GM21515 (cell line): ENCODE measurements around the gene BPIFB3.
"Not testable (repeated sequence)": the region's sequence is repeated elsewhere in the genome, so short reads cannot be mapped to it uniquely, and the experiment has no call there.

Experiments
- ATAC-seq: cut with Tn5 transposase; IDR thresholded peaks from one replicate; pipeline ENCODE4 v1.9.1; 2021; ENCODE audit not compliant: unreplicated experiment

Gene BPIFB3

DNA sequence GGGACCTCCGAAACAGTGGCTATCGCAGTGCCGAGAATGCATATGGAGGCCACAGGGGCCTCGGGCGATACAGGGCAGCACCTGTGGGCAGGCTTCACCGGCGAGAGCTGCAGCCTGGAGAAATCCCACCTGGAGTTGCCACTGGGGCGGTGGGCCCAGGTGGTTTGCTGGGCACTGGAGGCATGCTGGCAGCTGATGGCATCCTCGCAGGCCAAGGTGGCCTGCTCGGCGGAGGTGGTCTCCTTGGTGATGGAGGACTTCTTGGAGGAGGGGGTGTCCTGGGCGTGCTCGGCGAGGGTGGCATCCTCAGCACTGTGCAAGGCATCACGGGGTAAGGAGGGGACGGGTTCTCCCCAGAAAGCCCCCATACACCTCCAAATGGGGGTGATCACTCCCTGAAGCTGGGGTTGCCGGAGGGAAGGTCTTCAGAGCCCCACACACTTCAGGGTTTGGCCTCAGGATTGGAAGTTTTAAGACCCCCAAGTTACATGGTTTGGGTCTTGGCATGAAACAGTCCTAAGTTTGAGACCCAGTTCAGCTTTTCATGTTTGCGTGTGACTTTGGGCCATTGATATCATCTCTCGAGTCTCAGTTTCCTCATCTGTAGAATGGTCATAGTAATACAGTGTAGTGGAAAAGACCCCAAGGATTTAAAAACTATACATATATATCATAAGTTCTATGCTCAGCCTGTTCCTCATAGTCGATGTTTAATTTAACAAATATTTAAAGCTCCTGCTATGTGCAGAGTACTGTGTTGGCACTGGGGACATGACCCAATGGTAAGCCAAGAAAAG, 30.0 kb downstream of the BPIFB3 start:
- ATAC-seq = no peak

DNA sequence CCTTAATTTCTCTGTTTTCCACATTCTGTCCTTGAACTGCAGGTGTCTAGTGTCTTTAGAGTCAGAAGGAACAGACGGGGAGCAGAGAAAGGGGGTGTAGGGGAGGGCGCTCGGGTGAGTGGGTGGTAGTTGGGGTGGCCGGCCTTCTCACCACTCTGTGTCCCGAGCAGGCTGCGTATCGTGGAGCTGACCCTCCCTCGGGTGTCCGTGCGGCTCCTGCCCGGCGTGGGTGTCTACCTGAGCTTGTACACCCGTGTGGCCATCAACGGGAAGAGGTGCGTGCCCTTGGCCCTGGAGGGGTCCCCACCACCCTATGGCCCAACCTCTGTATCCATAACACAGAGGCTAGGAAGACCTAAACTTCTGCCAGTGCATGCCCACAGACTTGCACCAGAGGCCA, 31.0 kb downstream of the BPIFB3 start:
- no peak for ATAC-seq

DNA sequence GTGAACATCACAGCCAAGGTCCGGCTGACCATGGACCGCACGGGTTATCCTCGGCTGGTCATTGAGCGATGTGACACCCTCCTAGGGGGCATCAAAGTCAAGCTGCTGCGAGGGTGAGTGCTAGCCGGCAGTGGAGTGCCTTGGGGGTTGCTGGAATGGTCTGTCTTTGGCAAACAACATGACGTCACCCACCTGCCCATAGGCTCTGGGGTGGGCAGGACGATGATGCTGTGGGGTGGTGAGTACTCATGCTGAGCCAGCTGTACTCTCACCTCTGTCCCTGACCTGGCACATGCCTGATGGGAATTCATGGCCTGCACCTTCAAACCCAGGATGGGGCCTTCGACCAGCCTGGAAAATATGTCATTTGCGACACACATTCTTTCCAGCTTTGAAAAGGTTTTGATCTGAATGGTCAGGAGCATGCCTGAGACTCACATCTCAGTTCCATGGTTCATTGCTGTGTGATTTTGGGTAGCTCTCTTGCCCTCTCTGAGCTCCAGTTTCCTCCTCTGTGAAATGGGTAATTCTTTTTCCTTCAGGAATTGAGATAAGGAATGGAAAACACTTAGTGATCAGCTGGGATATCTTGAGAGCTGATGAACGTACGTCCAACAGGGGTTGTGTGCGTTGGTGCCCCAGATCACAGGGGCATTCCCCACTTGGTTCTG, 32.5 kb downstream of the BPIFB3 start:
- no peak for ATAC-seq

DNA sequence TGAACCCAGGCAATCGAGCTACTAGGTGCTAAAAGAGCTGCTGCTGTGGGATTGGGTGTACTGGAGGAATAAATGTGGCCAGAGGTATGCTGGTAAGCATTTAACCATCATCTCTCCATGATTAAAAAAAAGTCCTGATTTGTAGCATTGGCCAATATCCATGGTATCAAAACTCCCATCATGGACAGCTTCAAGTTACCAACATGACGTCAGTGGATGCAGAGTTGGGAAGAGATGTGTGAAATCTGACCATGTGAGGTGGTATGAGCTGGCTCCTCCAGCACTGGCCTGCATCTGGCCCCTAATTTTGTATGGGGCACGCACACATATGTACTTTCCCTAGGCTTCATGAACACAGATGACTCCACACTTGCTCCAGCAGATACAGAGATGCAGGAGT, 37.4 kb downstream of the BPIFB3 start:
- ATAC-seq = no peak

DNA sequence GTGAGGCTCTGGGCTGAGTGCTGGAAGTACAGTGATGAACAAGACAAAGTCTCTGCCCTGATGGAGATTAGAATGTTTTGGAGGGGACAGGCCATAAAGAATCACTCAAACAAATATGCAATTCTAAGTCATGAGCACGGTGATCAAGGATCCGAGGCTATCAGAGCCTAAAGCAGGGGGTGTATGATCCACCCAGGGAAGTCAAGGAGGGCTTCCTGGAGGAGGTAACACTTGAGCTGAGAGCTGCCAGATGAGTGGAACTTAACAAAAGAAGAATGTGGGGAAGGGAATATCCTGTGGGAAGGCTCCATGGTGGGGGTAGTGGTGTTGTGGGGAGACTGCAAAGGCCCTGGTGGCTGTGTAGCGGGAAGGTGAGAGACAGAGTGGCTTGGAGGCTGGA, 38.0 kb downstream of the BPIFB3 start:
- no peak for ATAC-seq

DNA sequence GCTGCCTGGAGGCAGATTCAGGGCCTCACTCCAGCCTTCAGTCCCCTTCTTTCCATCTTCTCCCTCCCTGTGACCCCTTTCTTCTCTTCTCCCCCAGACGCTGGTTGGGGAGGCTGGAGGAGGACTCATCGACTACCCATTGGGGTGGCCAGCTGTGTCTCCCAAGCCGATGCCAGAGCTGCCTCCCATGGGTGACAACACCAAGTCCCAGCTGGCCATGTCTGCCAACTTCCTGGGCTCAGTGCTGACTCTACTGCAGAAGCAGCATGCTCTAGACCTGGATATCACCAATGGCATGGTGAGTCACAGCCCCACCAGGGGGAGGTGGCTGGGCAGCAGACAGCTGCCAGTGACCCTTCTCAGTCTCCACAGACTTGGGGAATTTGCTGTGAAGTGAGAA, 38.7 kb downstream of the BPIFB3 start:
- no peak for ATAC-seq

DNA sequence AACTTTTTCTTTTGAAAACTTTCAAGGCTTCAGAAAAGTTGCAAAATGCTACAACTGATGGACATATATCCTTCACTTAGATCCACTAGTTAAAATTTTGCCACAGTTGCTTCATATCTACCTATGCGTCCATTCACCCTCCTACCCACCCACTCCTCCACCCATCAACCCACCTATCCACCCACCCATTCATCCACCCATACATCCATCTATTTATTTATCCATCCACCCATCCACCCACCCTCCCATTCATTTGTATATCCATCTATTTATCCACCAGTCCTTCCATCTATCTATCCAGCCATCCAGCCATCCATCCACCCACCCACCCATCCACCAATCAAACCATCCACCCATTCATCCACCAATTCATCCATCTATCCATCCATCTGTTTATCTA, 39.4 kb downstream of the BPIFB3 start:
- no peak for ATAC-seq

DNA sequence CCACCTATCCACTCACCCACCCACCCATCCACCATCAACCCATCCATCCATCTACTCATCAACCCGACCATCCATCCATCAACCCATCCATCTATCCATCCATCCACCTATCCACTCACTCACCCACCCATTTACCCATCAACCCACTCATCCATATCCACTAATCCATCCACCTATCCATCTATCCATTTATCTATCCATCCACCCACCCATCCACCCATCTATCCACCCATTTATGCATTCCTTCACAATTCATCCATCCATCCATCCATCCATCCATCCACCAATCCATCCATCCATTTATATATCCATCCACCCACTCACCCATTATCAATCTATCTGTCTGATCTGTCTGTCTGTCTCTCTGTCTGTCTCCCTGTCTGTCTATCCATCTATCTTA, 39.9 kb downstream of the BPIFB3 start:
- no peak for ATAC-seq

DNA sequence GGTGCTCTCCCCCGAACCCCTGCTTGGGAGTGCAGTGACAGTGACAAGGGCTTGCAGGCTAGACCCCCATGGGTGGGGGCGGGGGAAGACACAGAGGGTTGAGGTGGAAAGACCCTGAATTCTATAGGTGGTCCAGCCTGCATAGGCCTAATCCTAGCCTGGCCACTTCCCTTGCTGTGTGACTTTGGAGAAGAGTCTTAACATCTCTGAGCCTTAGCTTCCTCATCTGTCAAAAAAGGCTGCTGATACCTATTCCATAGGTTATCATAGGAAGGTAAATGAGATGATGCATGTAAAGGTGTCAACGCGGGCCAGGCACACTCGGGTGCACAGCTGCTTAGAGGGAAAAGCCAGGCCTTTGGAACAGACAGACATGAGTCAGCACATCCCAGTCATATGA, 41.5 kb downstream of the BPIFB3 start:
- no peak for ATAC-seq

DNA sequence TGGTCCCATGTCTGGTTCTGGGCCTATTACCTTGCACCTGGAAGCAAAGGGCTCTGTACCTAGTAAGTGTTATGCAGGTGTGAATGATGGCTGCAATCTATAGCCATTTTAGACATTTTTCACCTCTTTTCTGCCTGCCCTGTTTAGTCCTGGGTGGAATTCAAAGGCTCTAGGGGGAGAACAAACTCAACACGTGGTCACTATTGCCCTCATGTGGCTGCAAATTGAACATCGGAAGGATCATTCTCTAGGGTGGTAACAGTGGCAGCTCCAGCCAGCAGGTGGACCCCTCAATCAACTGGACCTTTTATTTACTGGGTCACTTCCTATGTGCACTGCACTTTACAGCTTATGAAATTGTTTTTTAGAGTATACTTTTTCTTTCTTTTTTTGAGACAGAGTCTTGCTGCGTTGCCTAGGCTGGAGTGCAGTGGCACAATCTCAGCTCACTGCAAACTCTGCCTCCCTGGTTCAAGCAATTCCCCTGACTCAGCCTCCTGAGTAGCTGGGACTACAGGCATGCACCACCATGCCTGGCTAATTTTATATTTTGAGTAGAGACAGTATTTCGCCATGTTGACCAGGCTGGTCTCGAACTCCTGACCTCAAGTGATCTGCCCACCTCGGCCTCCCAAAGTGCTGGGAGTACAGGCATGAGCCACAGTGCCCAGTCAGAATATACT, 42.3 kb downstream of the BPIFB3 start:
- not testable (repeated sequence) for ATAC-seq

DNA sequence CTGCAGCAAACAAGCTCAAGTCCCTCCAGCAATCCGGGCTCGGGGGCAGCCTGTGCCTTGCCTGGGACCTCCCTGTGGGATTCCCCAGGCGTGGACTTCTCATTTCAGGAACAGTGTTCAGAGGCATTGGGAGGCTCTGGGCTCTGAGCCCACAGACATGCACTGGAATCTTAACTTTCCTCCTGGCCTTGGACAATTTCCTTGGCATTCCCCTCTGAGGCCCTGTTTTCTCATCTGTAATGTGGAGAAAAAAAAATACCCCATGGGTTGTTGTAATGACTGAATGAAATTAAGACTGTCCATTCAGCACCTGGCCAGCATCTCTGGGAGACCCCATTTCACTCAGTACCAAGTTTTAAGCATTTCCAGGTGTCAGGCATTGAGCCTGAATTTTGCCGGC, 43.3 kb downstream of the BPIFB3 start:
- no peak for ATAC-seq

DNA sequence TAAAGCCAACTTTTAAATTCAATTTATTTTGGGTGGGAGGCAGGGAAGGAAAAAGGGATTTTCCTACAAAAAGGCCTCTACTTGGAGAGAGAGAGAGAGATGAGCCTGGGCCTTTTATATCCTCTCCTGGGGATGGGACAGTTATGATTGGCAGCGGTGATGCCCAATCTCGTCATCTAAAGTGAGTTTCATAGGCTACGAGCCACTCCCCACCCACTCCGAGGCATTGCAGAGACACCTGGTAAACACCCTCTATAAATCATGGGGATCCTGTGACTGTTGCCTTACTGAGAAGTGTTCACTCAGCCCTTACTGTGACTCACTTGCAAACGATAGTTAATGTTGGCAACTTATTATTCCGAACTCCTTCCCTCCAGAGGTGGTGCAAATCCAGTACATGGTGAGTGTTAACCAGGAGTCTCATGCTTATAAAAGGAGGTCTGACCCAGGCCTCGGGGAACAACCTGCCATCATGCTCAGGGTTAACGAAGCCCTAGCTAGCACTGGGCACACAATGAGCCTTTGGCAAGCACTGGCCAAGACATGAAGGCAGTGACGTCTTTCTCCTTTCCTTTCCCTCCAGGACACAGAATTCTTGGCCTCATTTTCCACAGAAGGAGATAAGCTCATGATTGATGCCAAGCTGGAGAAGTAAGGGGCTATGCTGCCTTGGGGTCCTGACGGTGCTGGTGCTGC, 46.3 kb downstream of the BPIFB3 start:
- no peak for ATAC-seq

DNA sequence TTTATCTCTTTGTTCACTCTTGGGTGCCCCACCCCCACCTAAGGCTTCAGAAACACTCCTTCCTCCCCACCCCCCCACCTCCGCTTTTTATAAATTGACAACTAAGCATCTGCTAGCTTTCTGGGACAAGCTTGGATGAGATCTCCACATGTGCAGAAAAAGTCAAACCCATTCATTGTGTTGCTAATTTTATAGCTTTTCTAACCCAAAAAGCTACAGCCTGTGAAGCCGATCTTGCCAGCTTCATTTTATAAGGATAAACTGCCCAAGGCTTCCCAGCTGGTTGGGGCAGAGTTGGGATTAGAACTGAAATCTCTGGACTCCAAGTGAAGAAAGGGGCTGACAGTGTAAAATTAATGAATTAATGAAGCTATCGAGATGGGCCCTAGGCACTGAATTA, 49.9 kb downstream of the BPIFB3 start:
- ATAC-seq = no peak

DNA sequence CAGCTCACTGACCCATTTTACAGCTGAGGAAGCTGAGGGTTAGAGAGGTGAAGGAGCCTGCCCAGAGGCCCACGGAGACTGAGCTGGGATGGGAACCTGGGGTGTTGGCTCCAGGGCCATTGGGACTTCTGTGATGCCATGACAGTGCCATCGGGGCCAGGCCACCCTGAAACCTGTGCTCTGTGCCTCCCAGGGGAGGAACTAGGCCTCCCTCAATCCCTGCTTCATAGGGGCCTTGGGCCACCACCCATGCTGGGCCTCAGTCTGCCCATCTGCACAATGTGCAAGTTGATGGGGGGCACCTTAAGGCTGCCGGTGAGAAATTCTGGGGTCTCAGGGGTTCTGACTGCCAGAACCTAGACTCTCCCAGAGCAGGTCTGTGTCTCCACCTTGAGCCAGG, 50.6 kb downstream of the BPIFB3 start:
- ATAC-seq = no peak

DNA sequence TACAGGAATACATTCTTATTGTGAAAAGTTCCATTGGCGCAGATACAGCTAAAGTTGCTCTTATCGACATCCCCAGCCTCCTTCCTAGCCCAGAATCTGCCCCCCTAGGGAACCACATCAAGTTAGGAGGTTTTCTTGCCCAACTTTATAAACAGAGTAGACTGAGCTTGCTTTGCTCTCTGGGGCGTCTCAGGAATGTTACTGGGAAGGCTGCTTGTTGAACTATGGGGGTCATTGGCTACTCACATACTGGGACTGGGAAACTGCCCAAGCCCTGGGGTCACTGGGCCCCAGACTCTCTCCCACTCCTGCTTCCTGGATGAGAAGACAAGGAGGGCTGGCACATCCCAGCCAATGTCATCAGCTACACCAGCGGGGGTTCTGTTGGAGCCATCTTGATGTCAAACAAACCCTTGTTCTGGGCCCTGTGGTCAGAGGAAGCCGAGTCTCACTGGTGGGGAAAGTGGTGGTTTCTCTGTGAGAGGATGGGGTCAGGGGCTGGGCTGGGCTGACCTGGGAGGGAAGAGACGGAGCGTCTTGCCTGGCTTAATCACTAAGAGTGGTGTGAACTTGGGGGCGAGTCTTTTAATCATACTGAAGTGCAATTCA, 51.7 kb downstream of the BPIFB3 start:
- ATAC-seq = no peak

DNA sequence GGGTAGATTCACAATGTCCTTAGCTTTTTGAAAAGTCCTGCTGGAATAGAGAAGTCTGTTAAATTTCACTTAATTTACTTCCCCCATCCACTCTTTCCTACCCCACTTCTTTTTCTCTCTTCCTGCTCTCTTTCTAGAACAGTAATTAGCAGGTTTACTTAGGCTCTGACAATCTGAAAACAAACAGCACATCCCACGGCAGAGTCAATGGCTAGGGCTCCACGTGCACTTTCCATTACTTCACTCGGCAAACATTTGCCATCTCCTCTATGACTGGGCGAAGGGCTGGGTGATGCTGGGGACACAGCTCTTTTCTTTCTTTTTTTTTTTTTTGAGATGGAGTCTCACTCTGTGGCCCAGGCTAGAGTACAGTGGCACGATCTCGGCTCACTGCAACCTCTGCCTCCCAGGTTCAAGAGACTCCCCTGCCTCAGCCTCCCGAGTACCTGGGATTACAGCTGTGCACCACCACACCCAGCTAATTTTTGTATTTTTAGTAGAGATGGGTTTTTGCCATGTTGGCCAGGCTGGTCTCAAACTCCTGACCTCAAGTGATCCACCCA, 52.4 kb downstream of the BPIFB3 start:
- not testable (repeated sequence) for ATAC-seq

DNA sequence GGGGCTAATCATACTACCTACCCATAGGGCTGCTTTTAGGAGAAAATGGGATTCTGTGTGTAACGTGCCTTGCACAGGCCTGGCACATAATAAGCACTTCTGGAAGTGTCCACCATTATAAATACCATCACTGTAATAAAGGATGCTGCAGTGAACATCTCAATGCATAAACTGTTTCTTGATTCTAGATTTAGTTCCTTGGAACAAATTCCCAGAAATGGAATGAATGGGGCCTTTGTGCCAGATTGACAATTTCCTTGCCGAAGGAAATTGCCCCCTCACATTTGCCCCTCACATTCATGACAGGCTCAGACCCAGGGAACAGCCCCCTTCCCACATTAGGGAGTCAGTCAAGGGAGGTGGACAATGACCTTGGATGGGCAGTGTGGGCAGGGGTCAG, 55.0 kb downstream of the BPIFB3 start:
- ATAC-seq = no peak

DNA sequence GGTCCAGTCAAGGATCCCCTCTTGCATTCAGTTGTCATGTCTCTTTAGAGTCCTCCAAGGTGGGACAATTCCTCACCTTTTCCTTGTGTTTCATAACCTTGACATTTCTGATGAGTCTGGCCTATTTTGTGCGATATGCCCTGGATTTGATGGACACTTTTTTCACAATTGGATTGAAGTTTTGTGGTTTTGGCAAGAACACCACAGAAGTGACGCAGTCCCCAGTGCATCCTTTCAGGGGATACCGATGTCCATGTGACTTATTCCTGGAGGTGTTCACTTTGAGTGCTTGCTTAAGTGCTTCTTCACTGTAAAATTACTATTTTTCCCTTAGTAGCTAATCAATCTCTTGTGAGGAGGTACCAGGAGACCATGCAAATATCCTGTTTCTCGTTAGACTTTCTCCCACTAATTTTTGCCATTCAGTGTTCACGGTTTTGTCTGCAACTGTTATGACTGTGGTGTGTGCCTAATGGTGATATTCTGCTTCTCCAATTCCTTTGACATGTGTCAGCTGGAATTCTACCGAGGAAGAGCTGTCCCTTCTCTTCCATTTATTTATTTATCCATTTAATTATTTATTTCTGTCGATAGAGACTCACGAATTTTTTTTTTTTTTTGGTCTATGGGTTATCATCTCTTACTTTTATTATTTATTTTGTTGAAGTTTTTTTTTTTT, 56.6 kb downstream of the BPIFB3 start:
- ATAC-seq = no peak

DNA sequence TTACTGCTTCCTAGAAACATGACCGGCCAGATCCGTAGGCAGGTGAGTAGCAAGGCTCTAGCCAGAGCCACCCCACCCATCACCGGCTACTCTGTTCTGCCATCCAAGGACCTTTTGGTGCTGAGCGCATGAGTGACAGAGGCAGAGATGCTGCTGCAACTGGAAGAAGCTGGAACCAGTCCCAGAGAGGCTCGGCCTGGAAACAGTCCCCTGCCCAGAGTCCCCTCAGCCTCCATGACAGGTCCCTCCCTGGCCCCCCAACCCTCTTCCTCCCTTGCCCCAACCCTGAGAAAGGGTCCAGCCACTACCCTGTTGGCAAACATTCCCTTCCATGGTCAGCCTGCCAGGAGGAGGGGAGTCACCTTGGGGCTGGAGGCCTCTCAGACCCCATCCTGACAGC, 57.6 kb downstream of the BPIFB3 start:
- no peak for ATAC-seq
